ENCODE results near the gene GNG7.
"Not testable (repeated sequence)": the region's sequence is repeated elsewhere in the genome, so short reads cannot be mapped to it uniquely, and the experiment has no call there.

GNG7 gene

DNA sequence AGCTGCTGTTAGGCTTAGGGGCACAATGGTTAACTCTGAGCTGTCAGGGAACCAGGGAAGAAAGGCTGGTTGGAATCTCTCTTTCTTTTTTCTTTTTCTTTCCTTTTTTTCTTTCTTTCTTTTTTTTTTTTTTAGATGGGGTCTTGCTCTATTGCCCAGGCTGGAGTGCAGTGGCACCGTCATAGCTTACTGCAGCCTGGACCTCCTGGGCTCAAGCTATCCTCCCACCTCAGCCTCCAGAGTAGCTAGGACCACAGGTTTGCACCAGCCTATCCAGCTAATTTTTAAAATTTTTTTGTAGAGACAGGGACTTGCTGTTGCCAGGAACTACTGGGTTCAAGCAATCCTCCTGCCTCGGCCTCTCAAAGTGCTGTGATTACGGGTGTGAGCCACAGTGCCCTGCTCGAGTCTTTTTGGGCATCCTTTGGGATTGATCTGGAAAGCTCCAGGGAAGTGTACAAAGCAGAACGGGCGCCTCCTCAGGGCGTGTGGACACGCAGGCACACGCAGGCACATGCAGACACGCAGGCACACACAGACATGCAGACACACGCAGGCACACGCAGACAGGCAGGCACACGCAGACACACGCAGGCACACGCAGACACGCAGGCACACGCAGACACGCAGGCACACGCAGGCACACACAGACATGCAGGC lies 127.4 kb downstream of the GNG7 start:
- DNase-seq (ENCODE audit: low read depth): no peak

DNA sequence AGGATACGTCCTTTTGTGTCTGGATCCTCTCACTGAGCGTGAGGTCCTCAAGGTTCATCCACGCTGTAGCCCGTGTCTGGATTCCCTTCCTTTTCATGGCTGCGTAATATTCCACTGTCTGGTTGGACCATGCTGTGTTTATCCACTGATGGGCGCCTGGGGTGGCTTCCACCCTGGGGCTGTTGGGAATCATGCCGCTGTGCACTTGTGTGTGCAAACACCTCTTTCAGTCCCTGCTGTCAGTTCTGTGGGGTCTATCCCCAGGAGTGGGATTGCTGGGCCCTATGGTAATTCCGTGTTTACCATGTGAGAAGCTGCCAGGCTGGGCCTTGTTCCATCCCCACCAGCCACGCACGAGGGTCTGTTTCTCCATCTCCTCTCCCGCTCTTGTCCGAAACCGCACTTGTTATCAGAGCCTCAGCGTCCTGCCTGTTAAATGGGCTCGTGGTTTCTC lies 128.0 kb downstream of the GNG7 start:
- DNase-seq (ENCODE audit: low read depth): no peak

- DNase-seq (ENCODE audit: low read depth): no peak
These were observed 128.6 kb downstream of the GNG7 start for GRCh38 chr19:2573916-2574315.

- not testable (repeated sequence) for DNase-seq (ENCODE audit: low read depth)
These were observed 130.3 kb downstream of the GNG7 start for GRCh38 chr19:2572152-2572551.

DNA sequence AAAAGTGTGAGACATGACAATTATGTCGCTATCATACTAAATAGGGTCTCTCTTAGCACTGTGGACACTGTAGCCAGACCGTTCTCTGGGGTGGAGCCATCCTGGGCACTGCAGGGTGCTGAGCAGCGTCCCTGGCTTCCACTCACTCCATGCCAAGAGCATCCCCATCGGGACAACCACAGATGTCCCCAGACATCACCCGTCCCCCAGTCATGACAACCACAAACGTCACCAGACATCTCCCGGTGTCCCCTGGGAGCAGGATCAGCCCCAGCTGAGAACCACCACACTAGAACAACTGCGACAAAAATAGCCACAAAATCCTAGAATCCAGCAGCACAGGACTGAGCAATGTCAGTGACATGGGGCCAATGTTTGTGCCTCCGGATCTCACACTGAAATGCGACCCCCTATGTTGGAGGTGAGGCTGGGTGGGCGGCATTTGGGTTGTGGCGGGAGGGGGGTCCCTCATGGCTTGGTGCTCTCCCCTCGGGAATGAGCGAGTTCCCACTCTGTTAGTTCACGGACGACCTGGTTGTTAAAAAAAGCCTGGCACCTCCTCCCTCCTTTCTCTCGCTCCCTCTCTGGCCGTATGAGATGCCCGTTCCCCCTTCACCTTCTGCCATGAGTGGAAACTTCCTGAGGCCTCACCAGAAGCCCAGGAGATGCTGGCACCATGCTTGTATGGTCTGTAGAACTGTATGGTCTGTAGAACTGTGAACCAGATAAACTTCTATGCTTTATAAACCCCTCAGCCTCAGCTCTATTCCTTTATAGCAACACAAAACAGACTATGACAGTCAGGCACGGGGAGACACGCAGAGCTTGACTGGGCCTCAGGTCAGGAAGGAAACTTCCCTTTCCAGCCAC lies 132.7 kb downstream of the GNG7 start:
- no peak for DNase-seq (ENCODE audit: low read depth)

DNA sequence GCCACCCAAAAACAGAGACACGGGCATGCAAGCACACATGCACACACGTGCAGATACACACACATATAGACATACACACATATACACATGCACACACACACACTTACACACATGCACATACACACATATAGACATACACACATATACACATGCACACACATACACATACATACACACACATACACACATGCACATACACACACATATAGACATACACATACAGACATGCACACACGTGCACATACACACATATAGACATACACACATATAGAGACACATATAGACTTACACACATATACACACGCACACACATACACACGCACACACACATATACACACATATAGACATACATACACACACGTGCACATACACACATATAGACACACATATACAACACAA lies 134.5 kb downstream of the GNG7 start:
- no peak for DNase-seq (ENCODE audit: low read depth)

- no peak for DNase-seq (ENCODE audit: low read depth)
These were observed 134.9 kb downstream of the GNG7 start for GRCh38 chr19:2567580-2567979.

DNA sequence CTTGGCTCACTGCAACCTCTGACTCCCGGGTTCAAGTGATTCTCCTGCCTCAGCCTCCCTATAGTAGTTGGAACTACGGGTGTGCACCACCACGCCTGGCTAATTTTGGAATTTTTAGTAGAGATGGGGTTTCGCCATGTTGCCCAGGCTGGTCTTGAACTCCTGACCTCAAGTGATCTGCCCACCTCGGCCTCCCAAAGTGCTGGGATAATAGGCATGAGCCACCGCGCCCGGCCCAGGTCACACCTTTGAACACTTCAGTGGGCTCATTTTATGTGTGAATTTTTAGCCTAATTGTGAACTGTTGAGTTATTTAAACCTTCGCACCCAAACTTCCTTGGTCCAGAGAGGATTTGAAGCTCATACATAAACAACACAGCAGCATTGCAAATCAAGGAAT lies 138.9 kb downstream of the GNG7 start:
- not testable (repeated sequence) for DNase-seq (ENCODE audit: low read depth)

DNA sequence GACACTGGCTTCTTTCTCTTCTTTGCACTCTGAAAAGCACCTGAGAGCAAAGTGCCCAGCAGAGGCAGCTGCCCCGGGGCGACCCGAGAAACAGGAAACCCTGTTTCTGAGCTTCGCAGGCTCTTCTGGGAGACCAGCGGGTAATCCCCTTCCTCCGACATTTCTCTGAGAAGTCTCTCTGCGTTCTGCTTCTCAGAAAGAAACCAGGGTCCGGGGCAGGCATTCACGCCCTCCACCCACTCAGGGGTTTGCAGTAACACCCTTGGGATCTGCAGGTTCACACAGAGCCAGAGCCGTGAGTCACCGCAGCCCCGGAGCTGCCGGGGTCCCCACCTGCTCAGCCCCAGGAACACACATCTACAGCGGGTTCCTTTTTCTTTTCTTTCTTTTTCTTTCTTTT lies 140.6 kb downstream of the GNG7 start:
- peak; percentile 60 for DNase-seq (ENCODE audit: low read depth)

DNA sequence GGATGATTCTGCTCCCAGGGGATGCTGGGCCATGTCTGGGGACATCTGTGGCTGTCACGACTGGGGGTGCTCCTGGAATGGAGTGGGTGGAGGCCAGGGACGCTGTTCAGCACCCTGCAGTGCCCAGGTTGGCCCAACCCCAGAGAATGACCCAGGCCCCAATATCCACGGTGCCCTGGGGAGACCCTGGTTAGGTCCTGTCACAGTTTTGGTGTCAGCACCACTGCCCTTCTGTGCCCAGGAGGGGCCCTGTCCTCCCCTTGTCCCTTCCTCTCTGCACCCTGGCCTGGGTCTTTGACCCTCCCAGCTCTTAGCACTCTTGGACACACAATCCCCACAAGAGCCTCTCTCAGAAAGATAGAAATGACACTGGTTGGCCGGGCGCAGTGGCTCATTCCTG lies 141.3 kb downstream of the GNG7 start:
- DNase-seq (ENCODE audit: low read depth): no peak

GRCh38 chr19:2560369-2560768 lies 142.1 kb downstream of the GNG7 start:
- no peak for DNase-seq (ENCODE audit: low read depth)

DNA sequence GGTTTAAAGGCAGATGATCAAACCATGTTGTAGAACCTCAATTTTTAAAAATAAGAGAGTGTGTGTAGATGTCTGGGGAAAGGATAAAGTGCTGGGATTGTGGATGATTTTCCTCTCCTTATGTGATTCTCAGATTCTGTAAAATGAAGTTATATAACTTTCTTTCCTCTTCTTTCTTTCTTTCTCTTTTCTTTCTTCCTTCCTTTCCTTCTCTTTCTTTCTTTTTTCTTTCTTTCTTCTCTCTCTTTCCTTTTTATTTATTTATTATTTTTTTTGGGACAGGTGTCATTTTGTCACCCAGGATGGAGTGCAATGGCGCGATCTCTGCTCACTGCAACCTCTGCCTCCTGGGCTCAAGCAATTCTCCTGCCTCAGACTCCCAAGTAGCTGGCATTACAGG lies 144.0 kb downstream of the GNG7 start:
- DNase-seq (ENCODE audit: low read depth): no peak

DNA sequence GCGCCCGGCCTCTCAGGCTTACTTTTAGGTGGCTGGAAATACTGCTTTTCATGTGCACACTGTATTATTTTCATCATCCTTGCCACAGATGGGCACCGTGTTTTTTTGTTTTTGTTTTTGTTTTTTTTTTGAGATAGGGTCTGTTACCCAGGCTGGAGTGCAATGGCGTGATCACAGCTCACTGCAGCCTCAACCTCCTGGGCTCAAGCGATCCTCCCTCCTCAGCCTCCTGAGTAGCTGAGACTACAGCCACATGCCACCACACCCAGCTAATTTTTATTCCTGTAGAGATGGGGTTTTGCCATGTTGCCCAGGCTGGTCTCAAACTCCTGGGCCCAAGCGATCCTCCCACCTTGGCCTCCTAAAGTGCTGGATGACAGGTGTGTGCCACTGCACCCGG lies 144.4 kb downstream of the GNG7 start:
- DNase-seq (ENCODE audit: low read depth): not testable (repeated sequence)

DNA sequence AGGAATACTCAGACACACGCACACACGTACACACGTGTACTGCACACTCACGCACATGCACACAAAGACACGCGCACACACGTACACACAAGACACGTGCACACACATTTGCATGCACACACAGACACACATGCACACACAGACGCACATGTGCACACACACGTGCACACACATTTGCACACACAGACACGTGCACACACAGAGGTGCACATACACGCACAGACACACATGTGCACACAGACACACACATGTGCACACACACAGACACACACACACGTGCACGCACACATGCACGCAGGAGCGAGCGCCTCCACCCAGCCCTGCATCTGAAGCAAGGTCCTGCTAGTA lies 145.4 kb downstream of the GNG7 start:
- no peak for DNase-seq (ENCODE audit: low read depth)

- DNase-seq (ENCODE audit: low read depth): no peak
These were observed 146.0 kb downstream of the GNG7 start for GRCh38 chr19:2556221-2557092.

GRCh38 chr19:2555422-2556220 lies 146.9 kb downstream of the GNG7 start:
- DNase-seq (ENCODE audit: low read depth): no peak

DNA sequence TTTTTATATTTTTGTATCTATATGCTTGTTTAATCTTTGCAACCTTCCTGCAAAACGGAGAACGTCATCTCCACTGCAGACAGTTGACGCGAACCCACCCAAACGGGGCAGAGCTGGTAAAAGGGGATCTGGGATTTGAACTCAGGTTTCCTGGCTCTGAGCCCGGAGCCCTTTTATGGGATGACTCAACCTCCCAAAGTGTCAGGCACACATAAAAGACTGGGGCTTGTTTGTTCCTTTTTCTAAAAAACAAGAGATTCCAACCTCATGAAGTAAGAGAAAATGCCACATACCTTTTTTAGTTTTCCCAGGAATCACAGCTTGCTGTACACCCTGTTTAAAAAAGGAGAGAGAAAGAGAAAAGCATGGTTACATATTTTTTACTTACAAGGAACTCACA lies 147.6 kb downstream of the GNG7 start:
- DNase-seq (ENCODE audit: low read depth): no peak

- DNase-seq (ENCODE audit: low read depth): no peak
These were observed 149.0 kb downstream of the GNG7 start for GRCh38 chr19:2553510-2553909.

DNA sequence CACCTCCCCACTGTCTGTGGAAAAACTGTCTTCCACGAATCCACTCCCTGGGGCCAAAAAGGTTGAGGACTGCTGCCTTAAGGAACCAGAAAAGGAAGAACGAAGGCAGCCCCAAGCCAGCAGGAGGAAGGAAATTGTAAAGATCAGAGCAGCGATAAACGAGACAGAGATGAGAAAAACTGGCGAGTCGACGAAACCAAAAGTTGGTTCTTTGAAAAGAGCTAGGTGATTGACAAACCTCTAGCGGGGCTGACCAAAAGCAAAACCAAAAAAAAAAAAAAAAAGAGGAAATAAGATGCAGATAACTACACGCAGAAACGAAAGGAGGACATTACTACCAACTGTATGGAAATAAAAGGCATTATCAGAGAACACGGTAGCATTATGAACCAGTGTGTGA lies 149.6 kb downstream of the GNG7 start:
- DNase-seq (ENCODE audit: low read depth): peak; percentile 23

DNA sequence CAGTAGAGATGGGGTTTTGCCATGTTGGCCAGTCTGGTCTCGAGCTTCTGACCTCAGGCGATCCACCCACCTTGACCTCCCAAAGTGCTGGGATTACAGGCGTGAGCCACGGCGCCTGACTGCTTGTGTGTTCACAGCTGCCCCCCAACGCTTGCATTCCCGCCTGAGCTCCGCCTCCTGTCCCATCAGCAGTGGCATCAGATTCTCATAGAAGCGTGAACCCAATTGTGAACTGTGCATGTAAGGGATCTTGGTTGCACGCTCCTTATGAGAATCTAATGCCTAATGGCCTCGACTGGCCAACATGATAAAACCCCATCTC lies 150.7 kb downstream of the GNG7 start:
- no peak for DNase-seq (ENCODE audit: low read depth)

DNA sequence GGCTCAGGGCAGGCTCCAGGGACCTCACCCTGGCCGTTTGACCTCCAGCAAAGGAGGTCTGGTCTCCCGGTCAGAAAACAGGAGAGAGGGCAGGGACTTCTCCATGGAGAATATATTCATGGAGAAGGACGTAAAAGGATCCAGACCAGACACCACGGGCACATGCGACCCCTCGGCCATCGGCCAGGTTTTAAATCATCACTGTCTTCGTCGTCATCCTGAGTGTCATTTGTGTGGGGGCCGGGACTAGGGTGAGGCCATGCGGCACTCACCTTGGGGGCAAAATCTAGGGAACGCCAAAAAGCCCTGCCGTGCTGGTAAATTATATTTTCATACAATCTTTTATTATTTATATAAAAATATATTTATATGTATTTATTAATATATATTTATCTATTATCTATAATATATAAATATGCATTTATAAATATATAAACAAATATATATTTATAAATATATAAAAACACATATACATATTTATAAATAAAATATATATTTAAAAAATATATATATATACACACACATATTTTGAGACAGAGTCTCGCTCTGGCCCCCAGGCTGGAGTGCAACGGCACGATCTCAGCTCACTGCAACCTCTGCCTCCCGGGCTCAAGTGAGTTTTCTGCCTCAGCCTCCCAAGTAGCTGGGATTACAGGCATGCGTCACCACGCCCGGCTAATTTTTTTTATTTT lies 151.2 kb downstream of the GNG7 start:
- DNase-seq (ENCODE audit: low read depth): no peak
